Right lung (tissue), 10 donors: Measurements from ENCODE around the gene ACTRT3. TPM values are rescaled to one million over a fixed set of nuclear protein-coding genes. Genes with fewer than 3 reads are reported as not detected.

Experiments used
- DNase-seq, 2 donors: peaks; one replicate each; pipeline ENCODE4 v3.0.0-alpha.2; 2013
- long read RNA-seq, 8 donors: transcript quantifications; one replicate each; lab custom pipeline, GENCODE V29; 2026
- polyA plus RNA-seq, 5 donors: library from polyadenylated mRNA; unstranded; fragments of 120-200 nt; gene quantifications; one replicate each; pipeline versions ENCODE4 v1.2.1 to v1.2.3, GENCODE V29; 2013; ENCODE audit warnings: inconsistent platforms in 1 of 5, low replicate concordance in 1 of 5; ENCODE audit not compliant: insufficient read length in 5 of 5, insufficient read depth in 1 of 5

Gene ACTRT3
- polyA plus RNA-seq = 1 to 10 TPM; 2.1 to 3.5 (median 2.3) TPM
- long read RNA-seq, donor 1, transcript ACTRT3-201 (2 exons, 2,005 nt) = major isoform, 6 of 6 reads
- long read RNA-seq, donor 1, partial matches to known transcripts = 0 of 6 reads
- long read RNA-seq, donor 1, other reads (novel, unspliced or antisense) = 0 of 6 reads
- long read RNA-seq, donor 2 = 0 reads
- long read RNA-seq, donor 3, partial matches to known transcripts = 0 of 1 reads
- long read RNA-seq, donor 3, other reads (novel, unspliced or antisense) = 0 of 1 reads
- long read RNA-seq, donor 4 = 0 reads
- long read RNA-seq, donor 5, partial matches to known transcripts = 0 of 3 reads
- long read RNA-seq, donor 5, other reads (novel, unspliced or antisense) = 0 of 3 reads
- long read RNA-seq, donor 6, partial matches to known transcripts = 0 of 2 reads
- long read RNA-seq, donor 6, other reads (novel, unspliced or antisense) = 0 of 2 reads
- long read RNA-seq, donor 7, partial matches to known transcripts = 0 of 2 reads
- long read RNA-seq, donor 7, other reads (novel, unspliced or antisense) = 0 of 2 reads
- long read RNA-seq, donor 8 = 0 reads

DNA sequence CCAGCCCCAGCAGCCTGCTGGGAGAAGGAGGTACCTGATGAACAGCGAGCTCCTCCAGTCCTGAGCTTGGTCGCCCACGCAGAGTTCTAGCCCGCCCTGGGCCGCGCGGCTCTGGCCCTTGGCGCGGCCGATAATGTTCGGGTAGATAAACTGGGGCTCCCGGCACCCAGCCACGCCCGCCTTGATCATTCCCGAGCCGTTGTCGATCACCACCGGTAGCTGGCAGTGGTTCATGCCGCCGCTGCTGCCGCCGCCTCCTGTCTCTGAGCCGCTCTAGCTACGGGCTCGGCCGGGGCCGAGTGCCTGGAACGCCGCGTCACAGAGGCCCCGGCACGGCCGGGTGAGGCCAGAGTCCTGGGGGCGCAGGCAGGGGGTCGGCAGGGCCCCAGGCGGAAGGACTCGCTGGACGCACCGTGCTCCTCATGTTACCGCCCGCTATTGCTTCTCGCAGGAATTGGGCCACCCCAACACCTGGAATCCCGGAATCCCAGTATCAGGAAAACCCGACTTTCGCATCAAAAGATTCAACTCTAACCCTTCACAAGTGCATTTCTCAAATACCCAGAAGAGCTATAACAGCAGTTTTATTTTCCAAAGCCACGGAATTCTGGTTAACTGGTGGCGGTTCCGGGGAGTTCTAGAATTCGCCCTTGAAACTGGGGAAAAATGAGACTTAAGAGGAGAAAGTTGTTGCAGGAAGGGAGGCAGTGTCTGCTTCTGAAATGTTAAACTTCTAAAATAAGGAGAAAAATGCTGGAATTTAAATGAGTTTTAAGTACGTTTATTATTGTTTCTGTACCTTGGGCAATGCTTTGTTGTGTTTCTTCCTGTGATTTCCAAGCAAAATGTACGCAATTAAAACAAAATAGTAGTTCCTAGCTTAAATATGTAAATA is at the start of gene ACTRT3:
ACTRT3 (minus strand) TSS at position 275 of the 895 bp plus-strand sequence; CDS start at position 234, 41 bp downstream.
- peak; percentile 51 to 68 for DNase-seq

DNA sequence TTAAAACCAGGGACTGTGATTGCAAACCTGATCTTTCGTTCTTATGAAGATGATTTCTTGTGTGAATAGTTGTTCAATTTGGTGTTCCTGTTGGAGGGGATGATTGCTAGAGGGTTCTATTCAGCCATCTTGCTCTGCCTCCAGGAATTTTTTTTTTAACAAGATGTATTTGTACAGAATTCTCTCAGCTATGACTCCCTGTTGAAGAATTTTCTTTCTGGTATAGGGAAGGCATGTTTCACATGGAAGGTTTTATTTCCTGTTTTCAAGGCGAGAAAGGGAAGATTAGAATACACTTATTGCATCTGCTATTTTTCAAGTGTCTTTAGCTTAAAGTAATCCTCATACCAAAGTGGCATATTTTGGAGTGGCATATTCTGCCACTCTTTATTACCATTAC is 49.0 kb upstream of the ACTRT3 start:
- DNase-seq = no peak

DNA sequence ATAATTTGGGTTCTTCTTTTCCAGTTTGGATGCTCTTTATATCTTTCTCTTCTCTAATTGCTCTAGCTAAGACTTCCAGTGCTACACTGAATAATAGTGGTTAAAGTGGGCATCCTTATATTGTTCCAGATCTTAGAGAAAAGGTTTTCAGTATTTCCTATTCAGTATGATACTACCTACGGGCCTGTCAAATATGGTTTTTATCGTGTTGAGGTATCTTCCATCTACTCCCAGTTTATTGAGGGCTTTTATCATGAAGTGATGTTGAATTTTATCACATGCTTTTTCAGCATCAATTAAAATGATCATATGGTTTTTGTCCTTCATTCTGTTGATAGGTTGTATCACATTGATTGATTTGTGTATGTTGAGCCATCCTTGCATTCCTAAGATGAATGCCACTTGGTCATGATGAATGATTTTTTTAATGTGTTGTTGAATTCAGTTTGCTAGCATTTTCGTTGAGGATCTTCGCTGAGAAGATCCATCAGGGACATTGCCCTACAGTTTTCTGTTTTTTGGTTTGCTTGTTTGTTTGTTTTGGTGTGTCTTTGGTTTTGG is 46.3 kb upstream of the ACTRT3 start:
- no peak for DNase-seq

DNA sequence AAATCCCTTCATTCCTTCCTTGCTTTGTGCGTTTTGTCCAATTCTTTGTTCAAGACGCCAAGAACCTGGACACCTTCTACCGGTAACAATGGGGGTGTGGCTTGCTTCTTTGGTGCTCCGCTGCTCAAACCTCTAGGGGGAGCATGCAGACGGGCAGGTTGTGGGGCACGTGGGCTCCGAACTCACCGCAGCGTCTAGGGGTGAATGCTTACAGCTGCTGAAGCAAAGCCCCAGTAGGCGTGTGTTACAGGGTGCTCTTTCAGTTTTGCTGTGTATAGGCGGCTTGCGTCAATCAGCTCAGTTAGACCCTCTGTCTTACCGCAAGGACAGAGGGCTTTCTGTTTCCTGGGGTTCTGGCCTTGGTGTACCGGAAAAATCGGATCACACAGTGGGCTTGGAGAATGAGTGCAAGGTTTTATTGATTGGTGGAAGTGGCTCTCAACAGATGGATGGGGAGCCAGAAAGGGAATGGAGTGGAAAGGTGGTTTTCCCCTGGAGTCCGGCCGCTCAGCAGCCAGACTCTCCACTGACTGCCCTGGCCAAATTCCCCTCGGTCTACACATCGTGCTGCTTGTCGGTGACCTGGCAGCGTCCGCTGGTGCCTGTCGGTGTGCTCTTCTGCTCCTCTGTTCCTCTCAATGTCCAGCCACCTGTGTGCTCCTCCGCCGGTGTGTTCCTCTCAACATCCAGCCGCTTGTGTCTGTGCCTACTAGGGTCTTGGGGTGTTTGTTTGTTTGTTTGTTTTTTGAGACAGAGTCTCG is 44.6 kb upstream of the ACTRT3 start:
- no peak for DNase-seq

DNA sequence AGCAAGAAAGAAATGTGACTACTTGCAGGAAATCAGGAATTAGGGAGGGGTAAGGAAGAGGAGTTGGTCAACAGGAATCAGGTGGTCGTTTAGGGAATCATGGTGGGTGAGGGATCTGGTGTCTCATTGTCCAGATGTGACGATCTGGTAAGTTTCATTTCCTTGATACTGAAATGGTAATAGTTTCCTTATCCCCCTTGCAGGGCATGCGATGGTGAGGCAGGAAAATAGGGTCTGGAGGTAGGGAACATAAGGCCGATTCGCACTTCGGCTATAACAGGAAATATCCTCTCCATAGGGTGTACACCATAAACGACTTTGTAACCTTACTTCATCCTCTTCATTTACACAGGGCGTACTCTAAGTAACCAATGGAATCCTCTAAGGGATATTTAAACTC is 43.9 kb upstream of the ACTRT3 start:
- peak in 1 of 2 donors; percentile 11 for DNase-seq

DNA sequence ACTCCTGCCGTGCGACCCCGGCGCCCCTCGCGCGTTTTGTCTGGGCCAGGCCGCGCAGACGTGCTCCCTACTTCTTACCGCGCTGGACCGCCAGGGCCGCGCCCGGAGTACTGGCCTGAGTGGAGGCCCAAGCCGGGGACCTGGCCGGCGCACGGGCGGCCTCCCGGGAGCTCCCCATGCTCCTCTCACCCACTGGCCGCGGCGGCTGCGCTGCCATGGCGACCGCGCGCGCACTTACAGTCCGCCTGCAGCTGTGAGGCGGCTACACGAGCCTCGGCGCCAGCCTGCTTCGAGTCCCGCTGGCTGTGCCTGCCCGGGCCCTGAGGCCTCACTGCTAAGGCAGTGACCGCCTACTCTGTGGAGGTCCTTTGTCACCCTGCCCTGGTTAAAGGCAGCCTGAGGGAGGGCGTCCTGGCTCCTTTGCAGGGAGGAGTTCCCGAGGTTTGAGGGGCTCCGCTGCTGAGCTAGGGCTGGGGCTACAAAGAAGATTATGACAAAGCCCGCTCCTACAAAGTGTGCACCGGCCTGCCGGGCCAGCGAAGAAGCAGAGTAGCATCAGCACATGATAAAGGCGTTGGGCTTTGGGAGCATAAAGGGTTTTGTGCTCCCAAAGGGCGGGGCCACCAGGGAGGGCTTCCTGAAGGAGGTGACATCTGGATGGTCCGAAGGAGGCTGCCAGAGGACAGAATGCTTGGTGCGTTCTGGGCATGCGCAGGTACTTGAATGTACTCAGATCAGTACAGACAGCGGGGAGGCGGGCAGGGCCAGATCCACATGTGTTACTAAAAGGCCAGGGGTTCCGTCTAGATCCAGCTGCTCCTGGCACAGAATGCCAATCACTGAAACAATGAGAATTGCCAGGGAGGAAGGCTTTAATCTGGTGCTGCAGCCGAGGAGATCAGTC is 43.2 kb upstream of the ACTRT3 start, which contains the start of the genes LRRC34 and LRRIQ4:
LRRC34 (minus strand) TSS at position 573 of the 904 bp plus-strand sequence; CDS start at position 217, 356 bp downstream.
LRRIQ4 (plus strand) TSS at position 539 of the 904 bp plus-strand sequence. CDS start 9,052 bp downstream, outside the sequence.
- DNase-seq = peak; percentile 71 to 79

DNA sequence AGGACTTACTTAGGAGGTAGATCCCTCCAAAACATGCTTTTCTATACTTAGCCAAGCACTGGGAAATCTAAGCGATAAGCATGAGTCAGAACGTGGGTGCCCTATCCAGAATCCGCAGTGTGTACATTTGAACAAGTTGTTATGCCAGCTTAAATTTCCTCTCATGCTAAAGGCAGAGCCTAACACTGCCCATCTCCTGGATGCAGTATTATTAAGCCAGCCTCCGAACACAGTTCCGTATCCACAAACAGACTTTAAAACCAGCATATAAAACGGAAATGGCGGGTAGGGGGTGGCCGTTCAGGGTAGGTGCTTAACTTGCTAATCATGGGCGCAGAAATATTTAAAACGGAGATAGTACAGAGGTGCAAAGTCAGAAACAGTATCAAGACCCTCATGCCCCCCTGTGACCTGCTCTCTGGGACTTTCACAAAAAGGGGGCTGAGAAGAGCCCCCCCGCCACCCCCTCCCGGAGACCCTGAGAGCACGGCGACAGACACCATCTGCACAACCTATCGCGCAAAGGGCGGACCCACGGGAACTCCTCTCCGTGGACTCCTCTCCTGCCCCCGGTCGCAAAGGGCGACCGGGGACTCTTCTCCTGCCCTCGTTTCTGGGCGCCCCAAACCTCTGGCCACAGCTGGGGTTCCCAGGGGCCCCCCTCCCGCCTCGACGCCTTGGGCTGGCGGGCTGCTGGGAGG is 42.4 kb upstream of the ACTRT3 start:
- peak; percentile 45 to 46 for DNase-seq

DNA sequence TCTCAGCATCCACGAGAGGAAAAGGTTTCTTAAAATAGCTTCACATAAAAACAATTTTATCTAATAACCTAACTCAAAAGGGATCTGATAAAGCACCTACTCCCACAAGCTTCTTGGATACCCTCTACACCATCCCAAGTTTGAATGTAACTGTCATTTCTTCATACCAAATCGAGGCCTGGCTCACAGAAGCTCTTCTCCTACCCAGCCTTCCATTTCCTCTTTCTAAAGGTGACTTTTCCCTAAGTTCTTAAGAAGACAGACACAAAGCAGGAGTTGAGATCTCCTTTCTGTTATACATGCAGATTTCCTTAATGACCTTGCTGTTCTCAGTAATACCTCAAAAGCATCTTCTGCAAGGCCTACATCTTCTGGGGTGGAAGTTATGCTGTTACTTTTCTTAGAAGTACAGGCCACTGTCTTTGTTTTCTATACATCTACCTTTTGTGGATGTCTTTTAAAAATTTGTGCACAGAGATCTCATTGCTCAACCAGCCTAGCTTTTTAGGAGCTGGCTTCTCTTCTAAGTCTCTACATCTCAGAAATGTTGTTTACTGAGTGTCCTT is 40.0 kb upstream of the ACTRT3 start:
- no peak for DNase-seq

DNA sequence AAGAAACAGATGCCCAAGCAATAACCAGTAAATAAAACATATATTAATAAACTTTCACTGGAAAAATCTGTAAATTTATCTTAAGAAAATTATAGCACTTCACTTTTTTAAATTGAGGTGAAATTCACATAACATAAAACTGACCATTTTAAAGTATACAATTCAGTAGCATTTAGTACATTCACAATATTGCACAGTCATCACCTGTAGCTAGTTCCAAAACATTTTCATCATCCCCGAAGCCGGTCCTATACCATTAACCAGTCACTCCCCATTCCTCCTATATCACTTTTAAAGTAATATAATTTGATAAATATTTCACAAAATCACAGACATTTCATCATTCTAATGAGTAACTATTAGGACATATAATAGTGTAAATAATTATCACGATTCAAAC is 35.3 kb upstream of the ACTRT3 start:
- no peak for DNase-seq

DNA sequence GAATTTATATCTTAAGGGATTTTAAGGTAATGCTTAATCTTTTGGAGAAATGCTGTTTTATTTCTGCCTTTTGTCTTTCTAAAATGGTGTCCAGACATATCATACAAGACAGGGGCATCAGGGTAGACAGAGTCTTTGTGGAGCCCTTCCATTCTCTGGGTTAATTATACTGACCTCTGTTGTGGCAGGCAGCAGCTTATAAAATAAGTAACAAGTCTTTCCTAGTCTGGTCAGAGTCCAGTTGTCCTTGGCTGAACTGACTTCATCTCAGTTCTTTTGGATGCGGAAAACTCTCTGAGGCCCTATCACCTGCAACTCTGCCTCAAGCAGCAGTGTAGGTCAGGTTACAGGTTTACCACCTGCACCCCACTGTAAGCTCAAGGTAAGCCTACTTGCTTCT is 23.0 kb upstream of the ACTRT3 start:
- no peak for DNase-seq

DNA sequence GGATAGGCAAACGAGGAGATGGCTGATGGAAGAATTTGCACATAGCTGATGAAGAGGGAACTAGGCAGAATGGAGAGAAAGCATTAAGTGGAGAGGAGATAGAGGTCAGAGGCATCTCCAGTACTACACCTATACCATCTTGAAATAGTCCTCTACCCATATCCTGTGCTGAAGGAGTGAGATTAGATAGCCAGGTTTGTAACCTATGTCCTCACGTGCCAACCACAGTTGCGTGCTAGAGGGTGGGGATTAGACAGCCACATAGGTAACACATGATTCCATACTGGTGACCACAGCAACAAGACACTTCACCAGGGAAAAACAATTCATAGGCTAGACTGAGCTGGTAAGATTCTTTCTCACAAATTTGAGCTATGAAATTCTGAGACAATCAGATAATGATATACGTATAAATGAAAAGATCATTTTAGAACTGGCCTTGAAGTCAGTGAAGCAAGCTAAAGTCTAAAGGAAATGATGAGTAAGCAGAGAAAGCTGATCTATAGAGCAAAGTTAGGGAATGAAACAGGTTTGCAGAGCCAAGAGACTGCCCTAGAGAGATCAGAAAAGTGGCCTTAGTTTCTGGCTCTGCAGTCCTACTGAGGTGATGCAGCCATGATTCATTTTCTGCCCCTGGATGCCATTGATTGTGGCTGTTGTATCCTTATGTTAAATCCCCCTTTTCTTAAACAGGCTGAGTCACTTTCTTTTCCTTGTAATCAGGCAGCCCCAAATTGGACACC is 21.5 kb upstream of the ACTRT3 start:
- DNase-seq = no peak

DNA sequence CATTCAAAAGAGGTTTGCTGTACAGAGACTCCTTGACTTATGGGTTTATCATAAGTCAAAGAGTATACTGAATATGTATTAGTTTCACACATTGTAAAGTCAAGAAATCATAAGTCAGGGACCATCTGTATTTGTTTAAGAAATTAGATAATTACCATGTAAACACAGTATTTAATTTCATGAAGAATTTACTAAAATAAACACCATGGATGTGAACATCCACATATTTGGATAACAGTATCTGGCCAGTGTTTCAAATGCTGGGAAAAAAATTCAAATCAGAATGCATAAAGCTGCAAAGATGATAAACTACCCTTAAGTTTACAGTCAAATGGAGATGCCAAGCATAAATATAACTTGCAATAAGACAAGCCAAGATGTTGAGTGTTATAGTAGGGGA is 20.9 kb upstream of the ACTRT3 start:
- DNase-seq = no peak

DNA sequence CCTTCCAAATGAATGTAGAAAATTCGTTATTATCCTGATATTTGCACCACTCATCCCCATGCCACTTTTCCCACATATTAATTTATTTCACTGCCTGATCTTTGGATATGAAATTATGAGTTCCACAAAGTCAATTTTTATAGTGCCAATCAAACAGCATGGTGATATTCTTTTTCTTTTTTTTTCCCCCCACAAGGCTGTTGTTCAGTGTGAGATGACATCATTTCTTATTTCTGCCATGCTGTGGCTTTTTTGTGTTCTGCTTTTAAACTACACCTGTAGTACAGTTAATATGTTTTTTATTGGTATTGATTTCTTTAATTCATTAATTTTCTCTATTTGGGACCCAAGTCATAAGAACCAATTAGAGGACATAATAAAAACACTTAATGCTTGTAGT is 18.4 kb upstream of the ACTRT3 start:
- no peak for DNase-seq

DNA sequence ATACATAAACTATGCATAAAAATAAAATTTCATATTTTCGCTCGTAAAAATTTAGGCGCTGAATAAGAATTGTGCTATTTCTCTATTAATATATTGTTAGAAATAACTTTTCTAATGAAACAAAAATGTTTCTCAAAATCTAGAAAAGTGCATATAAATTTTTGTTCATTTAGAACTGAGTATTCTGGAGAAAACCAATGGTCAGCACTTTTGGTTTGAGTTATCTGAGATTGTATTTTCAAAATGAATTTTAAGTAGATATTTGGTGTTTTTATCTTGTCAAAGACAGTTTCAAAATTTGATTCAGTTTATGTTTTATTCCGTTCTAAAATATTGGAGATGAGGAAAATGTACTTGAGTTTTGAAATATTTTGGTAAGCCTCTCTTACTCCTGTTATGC is 17.8 kb upstream of the ACTRT3 start:
- no peak for DNase-seq

DNA sequence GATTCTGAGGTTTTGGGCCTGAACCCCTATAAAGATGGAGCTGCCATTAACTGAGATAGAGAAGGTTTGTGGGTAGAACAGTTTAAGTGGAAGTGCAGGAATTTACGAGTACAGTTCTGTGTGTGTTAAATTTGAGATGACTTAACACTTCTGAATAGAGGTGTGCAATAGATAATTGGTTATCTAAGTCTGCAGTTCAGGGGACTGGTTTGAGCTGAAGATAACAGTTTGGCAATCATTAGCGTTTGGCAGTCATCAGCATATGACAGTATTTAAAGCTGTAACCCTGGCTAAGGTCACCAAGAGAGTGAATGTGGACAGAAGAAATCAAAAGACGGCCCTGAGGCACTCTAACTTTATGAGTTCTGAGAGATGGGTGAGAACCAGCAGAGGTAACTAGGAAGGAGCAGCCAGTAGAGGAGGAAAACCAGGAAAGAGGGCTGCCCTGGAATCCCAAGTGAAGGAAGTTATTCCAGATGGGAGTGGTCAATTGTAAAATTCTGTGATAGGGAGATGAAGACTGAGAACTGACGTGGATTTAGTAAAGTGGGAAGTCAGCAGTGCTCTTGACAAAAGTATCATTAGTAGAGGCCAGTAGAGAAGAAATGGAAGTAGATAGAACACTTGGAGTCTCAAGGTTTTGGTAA is 12.0 kb upstream of the ACTRT3 start:
- no peak for DNase-seq

DNA sequence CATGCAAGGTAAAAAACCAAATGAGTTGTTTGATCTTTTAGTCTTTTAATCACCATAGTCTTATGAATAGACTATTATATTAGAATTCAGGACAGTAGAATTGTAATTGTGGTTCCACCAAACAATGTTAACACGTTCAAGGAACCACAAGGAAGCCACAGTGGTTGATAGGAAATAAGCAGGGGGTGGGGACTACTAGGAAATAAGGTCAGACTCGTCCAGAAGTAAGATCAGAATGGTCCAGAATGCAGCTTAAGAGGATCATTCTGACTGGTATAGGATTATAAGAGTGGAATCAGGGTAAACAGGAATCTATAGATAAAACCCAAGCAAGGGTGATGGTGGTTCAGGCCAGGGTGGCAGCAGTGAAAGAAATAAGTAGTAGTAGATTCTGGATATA is 11.4 kb upstream of the ACTRT3 start:
- no peak for DNase-seq

DNA sequence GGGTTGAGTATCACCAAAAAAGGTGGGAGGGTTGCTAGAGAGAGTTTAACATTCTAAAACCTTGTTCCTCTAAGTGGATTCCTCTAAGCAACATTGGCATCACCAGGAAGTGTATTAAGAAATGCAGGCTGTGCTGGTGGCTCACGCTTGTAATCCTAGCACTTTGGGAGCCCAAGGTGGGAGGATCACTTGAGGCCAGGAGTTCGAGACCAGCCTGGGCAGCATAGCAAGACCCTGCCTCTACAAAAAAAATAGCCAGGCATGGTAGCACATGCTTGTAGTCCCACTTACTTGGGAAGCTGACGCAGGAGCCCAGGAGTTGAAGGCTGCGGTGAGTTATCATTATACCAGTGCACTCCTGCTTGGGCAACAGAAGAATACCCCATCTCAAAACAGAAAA is 8.5 kb upstream of the ACTRT3 start:
- DNase-seq = no peak

DNA sequence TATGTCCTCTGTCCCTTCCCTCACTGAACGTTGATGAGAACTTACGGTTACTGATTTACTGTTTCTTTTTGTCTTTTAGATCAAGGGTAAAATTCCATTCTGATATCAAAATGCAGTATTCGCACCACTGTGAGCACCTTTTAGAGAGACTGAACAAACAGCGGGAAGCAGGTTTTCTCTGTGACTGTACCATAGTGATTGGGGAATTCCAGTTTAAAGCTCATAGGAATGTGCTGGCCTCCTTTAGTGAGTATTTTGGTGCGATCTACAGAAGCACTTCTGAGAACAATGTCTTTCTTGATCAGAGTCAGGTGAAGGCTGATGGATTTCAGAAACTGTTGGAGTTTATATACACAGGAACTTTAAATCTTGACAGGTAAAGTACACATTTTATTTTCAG is 4.8 kb upstream of the ACTRT3 start:
- DNase-seq = no peak
